Stimulated activated CD4-positive, alpha-beta T cell treated with anti-CD3 and anti-CD28 coated beads, TNF-alpha, amount 100 ng/mL, for 48 hours (primary cell): ENCODE results near the gene LAS1L.
A peak's percentile ranks its signal among the peaks of the same experiment; 100 is the strongest.
"Not testable (repeated sequence)": the region's sequence is repeated elsewhere in the genome, so short reads cannot be mapped to it uniquely, and the experiment has no call there.

Source experiments
- DNase-seq, 3 donors: peaks; one replicate each; pipeline ENCODE4 v3.0.0-alpha.2; 2020; ENCODE audit warnings: low read depth in 3 of 3

The LAS1L gene

GRCh38 chrX:65534450-65535292, at the start of gene LAS1L:
TSS of gene LAS1L (minus strand) at chrX:65534787. CDS start at chrX:65534715, 72 bp downstream.
- DNase-seq, result peak; percentile 68 to 87 (median 73)

DNA sequence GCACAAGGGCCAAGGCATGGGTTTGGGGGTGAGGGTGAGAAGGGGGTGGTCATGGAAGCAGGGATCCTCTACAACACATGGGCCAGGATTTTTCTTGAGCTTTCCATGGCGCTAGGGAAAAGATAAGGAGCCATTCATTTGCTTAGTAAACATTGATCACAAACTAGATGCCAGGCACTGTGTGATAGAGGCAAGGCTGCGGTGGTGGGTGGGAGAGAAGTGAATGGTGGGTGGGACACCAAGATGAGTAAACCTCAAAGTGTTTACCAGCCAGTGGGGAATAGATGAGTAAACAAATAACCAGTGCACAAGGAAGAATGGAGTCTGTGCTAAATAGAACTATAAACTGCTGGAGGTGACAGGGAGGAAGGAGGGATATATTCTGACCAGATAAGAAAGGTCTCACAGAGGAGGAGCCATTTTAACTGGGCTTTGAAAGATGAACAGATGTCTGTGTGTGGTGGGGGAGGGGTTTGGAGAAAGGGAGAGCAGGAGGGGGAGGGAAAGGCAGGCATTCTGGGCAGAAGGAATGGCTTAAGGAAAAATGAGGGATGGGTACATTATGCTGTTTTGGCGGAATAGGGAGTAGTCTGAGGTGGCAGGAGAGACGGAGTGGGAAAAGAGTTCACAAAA, 48.0 kb upstream of the LAS1L start:
- no peak for DNase-seq

- peak in 2 of 3 donors; percentile 23 to 43 for DNase-seq
Observed at GRCh38 chrX:65581661-65582339, 47.2 kb upstream of the LAS1L start.

DNA sequence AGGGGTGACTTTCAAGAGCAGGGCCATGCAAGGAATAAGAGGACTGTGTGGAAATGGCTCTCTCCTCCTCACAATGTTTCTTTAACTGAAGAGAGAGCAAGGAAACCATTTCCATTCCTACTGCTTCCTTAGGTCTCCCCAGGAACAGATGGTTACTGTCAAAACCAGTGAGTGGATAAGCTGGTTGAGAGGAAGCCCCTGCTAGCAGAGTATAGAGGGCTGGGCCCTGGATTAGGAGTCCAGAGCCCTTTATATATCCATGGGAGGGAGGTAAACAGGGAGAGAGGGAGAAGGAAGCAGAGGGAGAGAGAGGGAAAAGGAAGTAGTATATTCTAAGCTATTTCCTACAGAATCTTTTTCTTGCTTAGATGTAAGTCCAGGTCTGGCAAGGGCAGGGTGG, 43.8 kb upstream of the LAS1L start:
- DNase-seq, result no peak

GRCh38 chrX:65576160-65576559, 41.6 kb upstream of the LAS1L start:
- DNase-seq, result no peak

- DNase-seq, result no peak
Observed at GRCh38 chrX:65575022-65575421, 40.4 kb upstream of the LAS1L start.

DNA sequence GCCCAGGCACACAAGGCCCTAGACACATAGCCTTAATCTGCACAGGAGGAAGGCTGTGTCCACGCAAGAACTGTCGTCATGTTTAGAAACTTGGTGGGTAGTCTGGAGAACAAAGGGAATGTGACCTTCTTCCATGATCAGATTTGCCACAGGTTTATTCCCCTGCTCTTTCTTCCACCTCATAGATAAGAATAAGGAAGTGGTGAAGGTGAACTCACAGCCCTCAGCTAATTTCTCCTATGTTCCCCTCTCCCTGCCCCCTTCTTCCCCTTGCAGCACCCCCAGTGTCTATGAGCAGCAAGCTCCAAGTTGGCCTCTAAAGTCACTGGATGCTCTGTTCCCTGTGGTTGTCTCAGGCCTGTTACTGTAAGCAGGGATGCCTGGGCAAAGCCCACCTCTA, 39.8 kb upstream of the LAS1L start:
- no peak for DNase-seq

- DNase-seq, result no peak
Observed at GRCh38 chrX:65572971-65573370, 38.4 kb upstream of the LAS1L start.

- DNase-seq, result not testable (repeated sequence)
Observed at GRCh38 chrX:65562850-65563249, 28.3 kb upstream of the LAS1L start.

GRCh38 chrX:65551489-65552339, 17.1 kb upstream of the LAS1L start:
- DNase-seq, result no peak

- DNase-seq, result no peak
Observed at GRCh38 chrX:65551086-65551485, 16.5 kb upstream of the LAS1L start.

- DNase-seq, result no peak
Observed at GRCh38 chrX:65545456-65545855, 10.9 kb upstream of the LAS1L start.

DNA sequence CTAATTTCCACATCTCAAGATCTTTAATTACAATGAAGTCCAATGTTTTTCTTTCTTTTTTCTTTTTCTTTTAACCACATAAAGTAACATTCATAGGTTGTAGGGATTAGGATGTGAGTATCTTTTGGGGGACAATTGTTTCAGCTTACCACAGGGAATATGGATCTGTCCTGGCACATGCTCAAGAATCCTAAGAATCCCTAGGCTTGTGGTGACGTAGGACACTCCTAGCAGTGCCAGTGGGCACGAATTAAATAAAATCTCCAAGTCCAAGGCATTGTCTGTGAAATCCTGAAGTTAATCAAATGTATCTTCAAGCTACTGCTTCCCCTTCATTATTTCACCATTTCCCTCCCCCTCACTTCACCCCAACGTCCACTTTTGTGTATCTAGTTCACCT, 2.6 kb upstream of the LAS1L start:
- no peak for DNase-seq

- DNase-seq, result no peak
Observed at GRCh38 chrX:65536291-65536690, 1.7 kb upstream of the LAS1L start.

- DNase-seq, result no peak
Observed at GRCh38 chrX:65532016-65532415, 2.6 kb downstream of the LAS1L start.

- DNase-seq, result peak in 2 of 3 donors; percentile 5 to 34
Observed at GRCh38 chrX:65528705-65529340, 5.8 kb downstream of the LAS1L start.

- no peak for DNase-seq
Observed at GRCh38 chrX:65528293-65528692, 6.3 kb downstream of the LAS1L start.

DNA sequence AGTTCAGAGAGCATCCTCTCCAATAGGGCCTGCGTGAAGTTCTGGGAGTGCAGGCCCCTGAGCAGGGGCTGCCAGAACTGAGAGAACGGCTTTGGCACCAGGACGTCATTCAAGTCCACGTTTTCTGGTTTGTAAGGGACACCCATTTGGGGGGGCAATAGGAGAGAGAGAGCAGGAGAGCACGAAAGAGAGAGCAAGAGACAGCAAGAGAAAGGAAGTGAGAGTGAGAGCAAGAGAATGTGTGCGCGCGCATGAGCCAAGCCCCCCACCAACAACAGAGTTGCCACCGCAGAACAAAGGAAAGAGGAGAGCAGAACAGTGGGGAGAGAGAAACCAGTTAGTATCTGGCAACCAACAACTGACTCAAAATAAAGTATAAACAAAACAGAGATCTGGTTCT, 10.4 kb downstream of the LAS1L start:
- DNase-seq, result no peak

GRCh38 chrX:65522739-65523372, 11.7 kb downstream of the LAS1L start:
- DNase-seq, result no peak

DNA sequence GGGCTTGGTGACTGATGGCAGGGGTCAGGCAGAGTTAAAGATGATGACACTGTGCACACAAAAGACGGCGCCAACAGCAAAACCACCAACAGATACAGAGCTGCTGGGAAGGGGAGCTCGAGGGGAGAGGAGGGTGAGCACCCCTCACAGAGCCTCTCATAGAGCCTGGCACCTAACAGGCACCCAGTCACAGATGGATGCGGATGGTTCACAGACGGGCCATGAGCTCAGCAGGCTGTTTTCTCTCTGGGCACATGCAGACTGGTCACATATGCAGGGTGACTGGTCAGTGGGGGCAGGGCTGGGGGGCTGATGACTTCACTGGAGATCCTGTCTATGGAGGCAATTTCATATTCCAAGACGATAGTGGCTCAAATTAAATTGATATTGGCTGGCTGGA, 15.1 kb downstream of the LAS1L start:
- not testable (repeated sequence) for DNase-seq

DNA sequence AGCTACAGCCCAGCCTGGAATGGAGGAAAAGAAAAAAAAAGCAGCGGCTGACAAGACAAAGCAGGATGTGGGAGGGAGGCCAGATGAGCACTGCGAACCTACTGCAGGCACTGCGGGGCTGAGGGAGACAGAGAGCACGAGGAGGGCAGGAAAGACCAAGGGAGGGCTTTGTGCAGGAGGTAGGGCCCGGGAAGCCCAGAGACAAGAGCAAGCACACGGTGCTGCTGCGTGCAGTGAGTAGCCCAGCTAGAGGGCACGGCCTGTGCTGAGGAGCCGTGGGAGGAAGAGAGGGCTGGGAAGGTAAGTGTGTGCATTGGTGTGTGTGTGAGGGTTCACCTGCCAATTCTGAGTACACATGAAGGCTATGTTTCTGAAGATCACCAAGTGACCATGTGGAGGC, 15.6 kb downstream of the LAS1L start:
- DNase-seq, result not testable (repeated sequence)
